Kidney tubule cell (primary cell): ENCODE data around the gene LMX1B.
"Not testable (repeated sequence)": the region's sequence is repeated elsewhere in the genome, so short reads cannot be mapped to it uniquely, and the experiment has no call there.

Experiments
- DNase-seq: peaks from one replicate; pipeline ENCODE4 v3.0.0-alpha.2; 2018; ENCODE audit warnings: low spot score

LMX1B gene

DNA sequence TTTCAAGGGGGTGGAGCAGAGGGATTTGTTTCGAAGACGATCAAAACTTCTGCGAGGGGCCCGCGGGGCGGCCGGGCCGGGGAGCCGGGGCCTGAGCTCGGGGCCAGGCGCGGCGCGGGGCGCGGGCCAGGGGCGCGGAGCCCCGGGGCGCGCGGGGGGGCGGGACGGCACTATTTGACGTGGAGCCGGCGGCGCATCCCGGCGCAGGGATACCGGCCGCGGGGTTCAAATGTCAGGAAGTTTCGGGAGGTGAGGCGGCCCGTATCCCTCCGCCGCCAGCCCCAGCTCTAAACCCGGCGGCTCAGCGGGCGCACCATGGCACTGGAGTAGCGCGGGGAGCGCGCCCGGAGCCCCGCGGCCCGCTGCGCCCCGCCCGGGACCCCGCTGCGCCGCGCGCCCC, at the start of gene LMX1B:
TSS of gene LMX1B (plus strand) at position 278 of the 400 bp plus-strand sequence. CDS start 522 bp downstream, outside the sequence.
- DNase-seq, result peak; percentile 59

DNA sequence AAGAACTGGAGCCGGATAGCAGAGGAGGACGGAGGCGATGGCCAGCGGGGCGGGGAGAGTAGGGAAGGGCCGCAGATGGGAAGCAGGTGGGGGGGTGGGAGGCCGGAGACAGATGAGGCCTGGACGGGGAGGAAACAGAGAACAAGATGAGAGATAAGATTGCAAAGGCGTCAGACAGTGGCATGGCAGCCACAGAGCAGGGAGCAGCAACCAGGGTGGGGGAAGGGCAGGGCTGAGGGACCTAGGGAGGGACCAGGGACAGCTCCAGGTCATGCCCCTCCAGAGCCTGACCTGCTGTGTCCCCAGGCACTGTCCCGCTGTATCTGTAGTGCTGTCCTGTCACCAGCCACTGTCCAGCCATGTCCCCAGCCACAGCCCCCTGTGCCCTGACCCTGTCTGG, 49.6 kb upstream of the LMX1B start:
- DNase-seq, result no peak

DNA sequence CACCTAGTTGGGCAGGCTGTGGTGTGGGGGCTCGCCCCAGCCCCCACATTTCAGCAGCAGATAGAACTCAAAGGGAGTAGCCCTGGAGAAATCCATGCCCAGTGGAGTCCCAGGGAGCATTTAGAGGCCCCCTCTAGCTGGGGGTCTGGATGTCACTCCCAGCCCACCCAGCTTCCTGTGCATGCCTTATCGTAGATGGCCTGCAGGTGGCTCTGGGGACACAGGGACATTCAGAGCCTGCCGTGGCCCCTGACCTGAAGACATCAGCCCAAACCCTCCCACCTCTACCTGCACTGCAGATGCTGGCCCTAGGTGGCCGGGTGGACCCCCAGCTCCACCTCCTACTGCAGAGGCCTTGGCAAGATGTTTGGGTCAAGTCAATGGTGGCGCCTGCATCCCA, 49.0 kb upstream of the LMX1B start:
- no peak for DNase-seq

DNA sequence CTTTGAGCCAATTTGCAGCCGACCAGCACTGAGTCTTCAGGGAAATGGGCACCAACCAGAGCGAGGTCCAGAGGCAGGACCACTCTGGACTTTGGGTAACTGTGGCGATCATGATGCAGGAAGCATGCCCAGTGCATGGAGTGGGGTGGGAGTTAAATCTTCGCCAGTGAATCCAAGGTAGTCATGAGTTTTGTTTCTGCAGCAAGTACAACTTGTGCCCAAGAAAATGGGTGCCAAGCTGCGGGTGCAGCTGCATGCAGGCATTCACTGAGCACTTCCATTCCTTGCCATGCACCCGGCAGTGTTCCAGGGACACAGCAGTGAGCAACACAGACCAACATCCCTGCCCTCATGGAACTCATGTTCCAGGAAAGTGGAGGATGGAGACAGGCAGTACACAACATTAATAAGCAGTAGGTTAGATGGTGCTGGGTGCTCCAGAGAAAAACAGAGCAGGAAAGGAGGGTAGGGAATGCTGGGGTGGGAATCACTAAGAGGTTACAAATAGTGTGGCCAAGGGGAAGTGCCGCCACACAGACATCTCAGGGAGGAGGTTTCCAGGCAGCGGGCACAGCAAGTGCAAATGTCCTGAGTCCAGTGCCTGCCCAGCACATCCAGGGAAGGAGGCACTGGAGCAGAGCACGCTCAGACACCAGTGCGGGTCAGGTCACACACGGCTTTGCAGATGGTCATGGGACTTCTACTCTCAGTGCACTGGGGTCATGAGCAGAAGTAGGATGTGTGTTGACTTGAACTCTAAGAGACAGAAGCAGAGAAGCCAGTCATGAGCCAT, 48.2 kb upstream of the LMX1B start:
- DNase-seq, result no peak

DNA sequence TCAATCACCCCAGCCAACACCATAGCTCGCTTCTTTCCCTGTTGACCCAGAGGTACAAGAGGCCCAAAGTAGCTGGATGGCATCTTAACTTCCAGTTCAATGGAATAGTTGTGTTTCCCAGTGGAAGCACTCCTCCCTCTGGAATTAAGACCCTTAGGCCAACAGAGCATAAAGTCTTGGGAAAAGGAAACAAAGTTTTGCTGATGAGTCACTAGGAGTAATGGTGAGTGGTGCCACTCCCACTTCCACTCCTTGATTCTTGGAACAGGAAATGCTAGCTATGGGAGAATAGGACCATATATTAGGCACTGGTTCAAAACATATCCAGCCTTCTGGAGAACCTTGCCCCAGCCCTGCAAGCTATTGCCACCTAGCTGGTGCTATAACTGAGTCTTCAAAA, 44.7 kb upstream of the LMX1B start:
- DNase-seq, result peak; percentile 59

DNA sequence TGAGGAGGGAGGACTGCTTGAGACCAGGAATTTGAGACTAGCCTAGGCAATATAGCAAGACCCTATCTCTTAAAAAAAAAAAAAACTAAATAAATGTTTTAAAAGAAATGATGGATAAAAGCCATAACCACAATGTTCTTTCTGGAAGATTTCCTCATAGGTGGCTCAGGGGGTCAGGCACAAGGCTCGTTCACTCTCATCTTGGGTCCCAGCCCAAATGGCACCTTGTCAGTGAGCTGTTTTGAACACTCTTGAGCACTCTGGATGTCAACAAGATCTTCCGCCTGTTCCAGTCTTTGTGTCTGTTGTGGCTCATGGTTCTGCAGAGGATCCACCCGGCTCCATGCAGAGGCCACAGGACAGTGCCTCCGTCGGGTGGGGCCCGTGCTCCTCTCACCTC, 35.7 kb upstream of the LMX1B start:
- DNase-seq, result no peak

DNA sequence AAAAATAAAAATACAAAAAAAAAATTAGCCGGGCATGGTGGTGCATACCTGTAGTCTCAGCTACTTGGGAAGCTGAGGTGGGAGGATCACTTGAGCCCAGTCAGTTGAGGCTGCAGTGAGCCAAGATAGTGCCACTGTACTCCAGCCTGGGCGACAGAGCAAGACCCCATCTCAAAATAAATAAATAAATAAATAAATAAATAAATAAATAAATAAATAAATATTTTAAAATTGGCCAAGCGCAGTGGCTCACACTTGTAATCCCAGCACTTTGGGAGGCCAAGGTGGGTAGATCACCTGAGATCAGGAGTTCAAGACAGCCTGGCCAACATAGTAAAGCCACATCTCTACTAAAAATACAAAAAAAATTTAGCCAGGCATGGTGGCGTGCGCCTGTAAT, 33.4 kb upstream of the LMX1B start:
- not testable (repeated sequence) for DNase-seq

DNA sequence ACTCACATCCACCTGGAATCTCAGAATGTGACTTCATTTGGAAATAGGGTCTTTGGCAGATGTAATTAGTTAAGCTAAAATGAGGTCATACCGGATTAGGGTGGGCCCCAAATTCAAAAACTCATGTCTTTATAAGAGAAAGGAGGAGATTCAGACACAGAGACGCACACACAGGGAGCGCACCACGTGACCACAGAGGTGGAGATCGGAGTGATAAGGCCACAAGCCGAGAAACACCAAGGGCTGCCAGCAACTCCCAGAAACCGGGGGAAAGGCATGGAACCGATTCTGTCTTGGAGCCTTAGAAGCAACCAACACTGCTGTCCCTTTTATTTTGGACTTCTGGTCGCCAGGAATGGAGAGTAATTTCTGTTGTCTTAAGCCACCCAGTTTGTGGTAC, 31.8 kb upstream of the LMX1B start:
- DNase-seq, result no peak

DNA sequence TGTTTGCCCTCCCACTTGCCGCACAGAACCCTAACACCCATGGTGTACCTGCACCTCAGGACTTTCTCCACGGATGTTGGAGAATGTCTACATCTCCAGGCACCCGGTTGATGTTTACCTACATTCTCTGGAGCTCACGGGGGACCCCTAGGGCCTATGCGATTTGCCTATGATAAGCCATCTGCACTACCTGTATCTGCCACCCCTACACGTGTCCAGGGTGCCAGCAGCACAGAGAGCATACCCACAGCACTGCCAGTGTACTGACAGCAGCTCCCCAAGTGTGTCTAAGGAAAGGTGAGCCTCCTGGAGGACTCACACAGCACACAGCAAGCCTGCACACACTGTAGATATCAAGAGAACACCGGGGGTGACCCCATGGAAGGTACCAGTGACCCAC, 31.3 kb upstream of the LMX1B start:
- no peak for DNase-seq

DNA sequence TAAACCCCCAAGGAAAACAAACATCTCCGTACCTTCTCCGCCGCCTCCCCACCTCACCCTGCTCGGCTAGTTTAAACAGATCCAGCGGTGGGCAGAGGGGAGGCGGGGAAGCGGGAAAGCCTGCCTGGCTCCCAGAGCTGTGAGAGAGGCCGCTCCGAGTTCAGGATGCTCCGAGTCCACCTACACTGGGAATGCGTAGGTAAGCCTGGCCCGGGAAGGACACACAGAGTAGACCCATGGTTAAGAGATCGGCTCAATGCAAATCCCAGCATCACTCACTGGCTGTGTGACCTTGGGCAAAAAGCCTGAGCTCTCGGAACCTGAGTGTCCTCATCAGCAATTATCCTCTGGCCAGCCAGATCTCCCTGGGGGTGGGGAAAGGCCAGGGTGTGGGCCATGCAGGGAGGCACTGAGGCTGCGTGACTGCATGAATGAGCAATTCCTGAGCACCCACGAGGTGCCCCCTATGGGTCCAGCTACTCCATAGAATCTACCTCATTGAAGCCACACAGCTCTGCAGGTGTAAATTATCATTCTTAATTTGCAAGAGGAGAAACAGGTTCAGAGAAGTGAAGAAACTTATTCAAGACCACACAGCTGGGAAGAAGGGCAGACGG, 30.5 kb upstream of the LMX1B start:
- DNase-seq, result no peak

DNA sequence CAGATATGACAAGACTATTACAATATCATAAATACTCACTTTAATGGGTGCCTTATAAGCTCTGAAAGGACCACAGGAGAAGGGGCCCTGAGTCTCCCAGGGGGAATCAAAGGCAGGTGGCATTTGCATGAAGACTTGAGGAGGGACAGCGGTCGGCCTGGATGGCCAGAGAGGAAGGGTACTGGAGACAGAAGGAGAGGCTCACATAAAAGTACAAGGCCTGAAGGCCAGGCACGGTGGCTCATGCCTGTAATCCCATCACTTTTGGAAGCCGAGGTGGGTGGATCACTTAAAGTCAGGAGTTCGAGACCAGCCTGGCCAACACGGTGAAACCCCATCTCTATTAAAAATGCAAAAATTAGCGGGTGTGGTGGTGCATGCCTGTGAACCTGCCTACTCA, 29.1 kb upstream of the LMX1B start:
- DNase-seq, result no peak

DNA sequence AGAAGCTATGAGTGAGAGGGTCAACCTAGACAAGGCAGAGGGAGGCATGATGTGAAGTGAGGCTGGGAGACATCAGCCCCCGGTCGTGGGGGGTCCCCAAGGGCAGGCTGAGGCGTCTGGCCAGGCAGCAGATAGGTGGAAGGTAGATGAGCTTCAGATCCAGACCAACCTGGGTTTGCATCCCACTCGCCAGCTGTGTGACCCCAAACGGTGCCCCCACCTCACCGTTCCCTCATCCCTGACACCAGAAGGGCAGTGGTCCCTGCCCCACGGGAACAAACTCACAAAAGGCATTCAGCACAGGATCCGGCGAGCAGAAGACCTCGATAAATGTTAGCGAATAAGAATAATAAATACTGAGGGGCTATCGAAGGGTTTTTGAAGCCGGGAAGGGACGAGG, 27.5 kb upstream of the LMX1B start:
- no peak for DNase-seq

DNA sequence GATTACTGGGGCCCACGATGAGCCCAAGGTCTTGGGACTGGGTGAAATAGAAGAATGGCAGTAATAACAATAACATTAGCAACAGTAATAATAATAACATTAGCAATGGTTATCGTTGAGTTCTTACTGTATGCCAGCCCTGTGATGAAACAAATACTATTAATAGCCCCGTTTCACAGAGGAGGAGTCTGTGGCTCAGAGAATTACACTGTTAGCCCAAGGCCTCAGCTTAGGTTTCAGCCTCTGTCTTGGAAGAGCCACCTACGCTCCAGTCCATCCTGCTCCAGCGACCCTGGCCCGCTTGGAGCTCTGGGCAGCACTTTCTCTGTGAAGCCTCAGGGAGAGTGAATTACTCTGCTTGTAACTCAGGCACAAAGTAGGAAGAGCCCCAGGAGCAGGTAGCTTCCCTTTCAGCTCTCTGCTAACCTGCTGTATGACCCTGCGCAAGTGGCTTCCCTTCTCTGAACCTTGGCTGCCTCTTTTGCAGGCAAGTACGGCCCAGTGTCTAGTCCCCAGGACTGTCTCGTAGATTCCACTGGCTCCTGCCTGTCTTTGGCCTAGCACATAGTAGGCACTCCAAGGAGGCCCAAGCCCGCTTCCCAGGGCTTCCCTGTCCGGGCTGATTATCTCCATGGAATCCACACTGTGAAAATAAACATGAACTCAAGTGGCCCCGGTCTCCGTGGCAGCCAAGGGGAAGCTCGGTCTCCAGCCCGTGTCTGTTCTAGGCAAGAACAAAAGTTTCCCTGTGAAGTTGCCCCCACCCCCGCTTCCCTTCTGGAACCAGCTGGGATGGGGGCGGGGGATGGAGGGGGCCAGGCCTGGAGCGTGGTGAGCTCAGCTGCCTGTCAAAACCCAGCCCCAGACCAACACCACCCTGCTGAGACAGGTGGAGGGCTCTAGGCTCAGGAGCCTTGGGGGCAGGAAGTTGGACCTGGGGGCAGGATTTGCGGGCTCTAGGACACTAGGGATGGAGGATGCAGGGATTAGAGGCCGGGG, 26.2 kb upstream of the LMX1B start:
- no peak for DNase-seq

DNA sequence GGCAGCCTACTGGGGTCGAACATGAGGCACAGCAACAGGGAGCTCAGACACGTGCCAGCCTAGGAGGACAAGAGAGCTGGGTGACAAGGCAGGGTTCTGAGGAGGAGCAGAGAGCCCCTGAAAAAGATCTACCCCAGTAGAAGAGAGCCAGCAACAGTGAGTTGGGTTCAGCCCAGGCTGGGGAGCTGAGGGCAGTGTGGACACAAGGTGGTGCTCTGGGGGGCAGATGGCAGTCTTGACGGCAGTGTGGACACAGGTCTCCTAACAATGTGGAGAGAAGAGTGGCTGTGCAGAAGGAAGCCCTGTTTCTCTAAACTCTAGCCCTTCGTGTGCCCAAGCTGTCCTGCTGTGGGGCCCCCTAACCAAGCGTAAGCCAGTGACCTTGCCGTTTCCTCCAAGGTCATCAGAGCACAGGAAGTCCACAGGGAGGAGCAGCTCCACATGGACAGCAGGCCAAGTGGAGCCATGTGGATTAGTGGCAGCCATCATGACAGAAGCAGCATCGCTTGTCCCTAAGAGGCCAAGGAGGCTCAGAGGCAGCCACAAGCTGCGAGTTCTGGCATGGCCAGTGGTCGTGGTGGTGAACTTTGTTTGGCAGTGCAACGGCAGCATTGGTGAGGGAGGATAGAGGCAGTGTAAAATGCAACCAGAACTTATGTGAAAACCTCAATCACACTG, 25.1 kb upstream of the LMX1B start:
- no peak for DNase-seq

DNA sequence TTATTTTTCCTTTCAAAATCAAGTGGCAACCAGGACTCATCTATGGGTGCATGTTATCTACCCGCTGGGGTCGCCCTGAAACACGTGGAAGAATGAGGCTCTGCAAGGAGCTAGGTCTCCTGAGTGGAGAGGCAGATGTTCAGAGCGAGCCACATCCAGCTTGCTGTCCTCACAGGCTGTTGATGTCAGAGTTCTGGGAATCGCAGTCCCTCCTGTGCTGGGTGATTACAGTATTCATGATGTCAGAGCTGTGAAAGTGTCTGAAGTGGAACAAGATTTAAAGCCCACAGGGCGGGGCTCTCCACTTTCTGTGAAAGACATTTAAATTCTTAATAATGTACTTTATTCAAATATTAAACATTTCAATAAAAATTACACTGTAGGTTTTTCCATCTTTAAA, 24.4 kb upstream of the LMX1B start:
- DNase-seq, result no peak

DNA sequence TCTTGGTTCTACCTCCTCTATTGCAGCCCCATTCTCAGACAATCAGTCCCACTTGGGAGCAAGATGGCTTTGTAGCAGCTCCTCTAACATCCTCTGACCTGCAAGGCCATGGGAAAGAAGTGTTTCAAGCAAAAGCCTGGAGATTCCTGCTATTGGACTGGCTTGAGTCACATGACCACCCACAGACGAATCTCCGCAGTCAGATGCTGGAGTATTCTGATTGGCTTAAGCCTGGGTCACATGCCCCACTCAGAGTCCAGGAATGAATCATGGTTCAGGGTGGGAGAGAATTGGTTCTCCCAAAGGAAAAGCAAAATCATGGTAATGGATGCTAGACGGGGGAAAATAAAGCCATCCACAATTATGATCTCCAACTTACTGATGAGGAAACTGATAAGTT, 22.6 kb upstream of the LMX1B start:
- DNase-seq, result no peak

DNA sequence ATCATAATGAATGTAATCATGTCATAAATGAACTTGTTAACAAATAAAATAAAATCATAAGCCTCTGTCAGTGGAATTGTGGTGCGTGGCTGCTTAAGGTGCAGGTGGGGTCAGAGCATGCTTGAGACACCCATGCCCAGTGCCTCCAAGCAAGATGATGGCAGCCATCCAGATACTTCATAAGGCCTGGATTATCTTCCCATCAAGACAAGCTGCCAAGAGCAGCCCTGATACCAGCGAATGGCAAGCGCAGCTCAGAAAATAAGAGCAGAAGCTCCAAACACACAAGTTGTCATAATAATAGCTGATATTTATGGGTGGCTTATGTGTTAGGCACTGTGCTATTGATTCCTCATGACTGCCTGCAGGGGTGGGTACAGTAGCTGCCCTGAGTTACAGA, 21.8 kb upstream of the LMX1B start:
- no peak for DNase-seq

DNA sequence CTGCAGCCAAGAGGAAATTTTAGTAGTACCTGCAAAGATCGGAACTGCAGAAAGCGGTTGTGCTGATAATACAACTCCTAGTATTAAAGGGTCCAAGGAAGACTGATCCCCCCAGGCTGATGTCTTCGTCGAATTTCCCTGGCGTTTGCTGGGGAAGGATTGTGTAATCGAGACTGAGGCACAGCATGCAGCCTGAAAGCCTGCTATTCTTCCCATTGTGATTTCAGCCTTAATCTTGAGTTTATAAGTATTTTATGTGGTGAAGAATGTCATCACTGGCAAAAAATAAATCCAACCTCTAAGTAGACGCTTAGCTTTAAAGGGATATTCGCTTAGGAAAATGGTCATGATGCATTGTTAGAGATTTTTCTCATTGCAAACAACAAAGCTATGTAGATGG, 21.3 kb upstream of the LMX1B start:
- no peak for DNase-seq

DNA sequence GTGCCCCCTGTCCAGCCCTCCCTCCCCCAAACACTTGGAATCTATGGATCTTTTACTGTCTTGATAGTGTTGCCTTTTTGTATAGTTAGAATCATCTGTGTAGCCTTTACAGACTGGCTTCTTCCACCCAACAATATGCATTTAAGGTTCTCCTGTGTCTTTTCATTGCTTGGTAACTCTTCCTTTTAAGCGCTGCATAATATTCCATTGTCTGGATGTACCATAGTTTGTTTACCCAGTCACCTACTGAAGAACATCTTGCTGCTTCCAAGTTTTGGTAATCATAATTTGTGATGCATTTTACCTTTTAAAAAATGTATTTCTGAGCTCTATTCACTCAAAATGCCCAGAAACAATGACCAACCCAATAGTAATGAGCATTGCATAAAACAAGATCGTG, 17.7 kb upstream of the LMX1B start:
- no peak for DNase-seq

DNA sequence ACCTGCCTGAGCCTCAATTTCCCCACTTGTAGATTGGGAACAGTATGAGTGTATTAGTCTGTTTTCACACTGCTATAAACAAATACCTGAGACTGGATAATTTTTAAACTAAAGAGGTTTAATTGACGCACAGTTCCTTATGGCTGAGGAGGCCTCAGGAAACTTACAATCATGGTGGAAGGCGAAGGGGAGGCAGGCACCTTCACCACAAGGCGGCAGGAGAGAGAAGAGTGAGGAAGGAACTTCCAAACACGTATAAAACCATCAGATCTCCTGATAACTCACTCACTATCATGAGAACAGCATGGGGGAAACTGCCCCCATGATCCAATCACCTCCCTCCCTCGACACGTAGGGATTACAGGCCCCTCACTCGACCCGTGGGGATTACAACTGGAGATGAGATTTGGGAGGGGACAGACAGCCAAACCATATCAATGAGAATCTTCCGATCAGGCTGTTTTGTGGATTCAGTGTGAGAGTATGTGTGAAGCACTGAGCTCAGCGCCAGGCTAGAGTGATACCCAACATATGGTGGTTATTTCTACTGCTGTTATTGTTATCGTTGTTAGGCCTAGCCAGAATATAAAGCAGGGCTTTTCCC, 14.6 kb upstream of the LMX1B start:
- DNase-seq, result no peak
